Activated naive CD4-positive, alpha-beta T cell treated with anti-CD3 and anti-CD28 coated beads, Interleukin-2, amount 50 U/mL, for 72 hours (primary cell): ENCODE results near the gene GPR68. TPM values are rescaled to one million over a fixed set of nuclear protein-coding genes. Genes with fewer than 3 reads are reported as not detected.

Source experiments
- ATAC-seq, 2 donors: fragments of 150-1000 bp; cut with Tn5 transposase; 2 replicates each; pipeline ENCODE4 v1.10.0; 2021; ENCODE audit warnings: mild to moderate bottlenecking in 2 of 2, moderate library complexity in 2 of 2
- DNase-seq, 2 donors: peaks; one replicate each; pipeline ENCODE4 v3.0.0; 2021 to 2022; ENCODE audit warnings: low spot score in 2 of 2
- H3K27ac Mint-ChIP-seq, 2 donors: one replicate each; pipeline ENCODE4 v1.8.0; 2022; ENCODE audit warnings: mild to moderate bottlenecking in 2 of 2, mixed read lengths in 2 of 2
- H3K36me3 Mint-ChIP-seq, 2 donors: one replicate each; pipeline ENCODE4 v1.8.0; 2022; ENCODE audit warnings: mixed read lengths in 2 of 2
- H3K9me3 Mint-ChIP-seq, 2 donors: one replicate each; pipeline ENCODE4 v1.8.0; 2022; ENCODE audit warnings: mixed read lengths in 2 of 2
- total RNA-seq, 2 donors: library from RNA; stranded (reverse); gene quantifications; one replicate each; pipeline ENCODE4 v1.2.3, GENCODE V29; 2022

GPR68 gene
- total RNA-seq, 2 donors from 2014 or later: 4.6 to 12.7 TPM

- ATAC-seq (no peak), DNase-seq (no peak)
- H3K36me3 Mint-ChIP-seq: no peaks in the 10 kb centered on the region
- peak overlapping the region in 1 of 2 donors; percentile 84 for H3K27ac Mint-ChIP-seq
- H3K9me3 Mint-ChIP-seq: no peaks in the 10 kb centered on the region
Observed at GRCh38 chr14:91263329-91263728, 18.8 kb upstream of the GPR68 start.

- H3K36me3 Mint-ChIP-seq: no peaks in the 10 kb centered on the region
Observed at GRCh38 chr14:91261986-91262549, 17.6 kb upstream of the GPR68 start.

GRCh38 chr14:91261115-91261514 is 16.6 kb upstream of the GPR68 start:
- ATAC-seq (peak; percentile 84 to 85), DNase-seq (no peak)
- H3K36me3 Mint-ChIP-seq: no peaks in the 10 kb centered on the region
- H3K9me3 Mint-ChIP-seq: no peaks in the 10 kb centered on the region
- peak overlapping the region; percentile 17 to 92 for H3K27ac Mint-ChIP-seq

More at GRCh38 chr14:91261986-91262549, 17.6 kb upstream of the GPR68 start:
- H3K9me3 Mint-ChIP-seq: no peaks in the 10 kb centered on the region
- peak overlapping the region in 1 of 2 donors; percentile 4 for H3K27ac Mint-ChIP-seq
- DNase-seq: no peak
- ATAC-seq: no peak

GRCh38 chr14:91258876-91259275 is 14.4 kb upstream of the GPR68 start:
- H3K9me3 Mint-ChIP-seq: no peaks in the 10 kb centered on the region
- peak overlapping the region in 1 of 2 donors; percentile 13 for H3K27ac Mint-ChIP-seq
- DNase-seq (no peak), ATAC-seq (no peak)
- no peaks in the 10 kb centered on the region for H3K36me3 Mint-ChIP-seq

- Mint-ChIP-seq H3K27ac (peak overlapping the region in 1 of 2 donors; percentile 13), H3K9me3 (no peaks in the 10 kb centered on the region), H3K36me3 (no peaks in the 10 kb centered on the region)
- DNase-seq: no peak
- ATAC-seq: peak; percentile 23 to 31
Observed at GRCh38 chr14:91258011-91258618, 13.6 kb upstream of the GPR68 start.

- DNase-seq (no peak), ATAC-seq (peak; percentile 33 to 49)
- peak overlapping the region in 1 of 2 donors; percentile 13 for H3K27ac Mint-ChIP-seq
- H3K9me3 Mint-ChIP-seq: no peaks in the 10 kb centered on the region
- H3K36me3 Mint-ChIP-seq: no peaks in the 10 kb centered on the region
Observed at GRCh38 chr14:91257328-91258010, 13.0 kb upstream of the GPR68 start.

- H3K9me3 Mint-ChIP-seq: no peaks in the 10 kb centered on the region
- H3K27ac Mint-ChIP-seq: no peak overlapping the region
- peaks cover 4 to 5% of the 10 kb centered on the region in 2 donors for H3K36me3 Mint-ChIP-seq
- no peak for ATAC-seq
- no peak for DNase-seq
Observed at GRCh38 chr14:91256661-91257060, 12.2 kb upstream of the GPR68 start.

- peaks cover 5 to 11% of the 10 kb centered on the region in 2 donors for H3K36me3 Mint-ChIP-seq
- ATAC-seq (no peak), DNase-seq (no peak)
- H3K9me3 Mint-ChIP-seq: no peaks in the 10 kb centered on the region
- peak overlapping the region in 1 of 2 donors; percentile 37 for H3K27ac Mint-ChIP-seq
Observed at GRCh38 chr14:91255026-91255695, 10.7 kb upstream of the GPR68 start.

- Mint-ChIP-seq H3K27ac (peak overlapping the region; percentile 65 to 81), H3K9me3 (no peaks in the 10 kb centered on the region), H3K36me3 (peaks cover 10 to 18% of the 10 kb centered on the region in 2 donors)
- ATAC-seq: peak in 1 of 2 donors; percentile 23
- no peak for DNase-seq
Observed at GRCh38 chr14:91254461-91254860, 10.0 kb upstream of the GPR68 start.

- DNase-seq (no peak), ATAC-seq (peak in 1 of 2 donors; percentile 5)
- Mint-ChIP-seq H3K36me3 (peaks cover 10 to 21% of the 10 kb centered on the region in 2 donors), H3K27ac (peak overlapping the region; percentile 65 to 81), H3K9me3 (no peaks in the 10 kb centered on the region)
Observed at GRCh38 chr14:91253795-91254323, 9.4 kb upstream of the GPR68 start.

GRCh38 chr14:91252871-91253794 is 8.6 kb upstream of the GPR68 start:
- ATAC-seq: peak; percentile 23 to 30
- DNase-seq: no peak
- Mint-ChIP-seq H3K36me3 (peaks cover 10 to 28% of the 10 kb centered on the region in 2 donors), H3K9me3 (no peaks in the 10 kb centered on the region), H3K27ac (peak overlapping the region in 1 of 2 donors; percentile 60)

- DNase-seq (no peak), ATAC-seq (no peak)
- H3K27ac Mint-ChIP-seq: peak overlapping the region in 1 of 2 donors; percentile 90
- peaks cover 18 to 47% of the 10 kb centered on the region in 2 donors for H3K36me3 Mint-ChIP-seq
- H3K9me3 Mint-ChIP-seq: peaks cover 5 to 6% of the 10 kb centered on the region in 2 donors
Observed at GRCh38 chr14:91250912-91251311, 6.4 kb upstream of the GPR68 start.

GRCh38 chr14:91249841-91250616 is 5.5 kb upstream of the GPR68 start:
- DNase-seq: peak in 1 of 2 donors; percentile 68
- Mint-ChIP-seq H3K27ac (peak overlapping the region; percentile 73 to 90), H3K36me3 (peaks cover 18 to 48% of the 10 kb centered on the region in 2 donors), H3K9me3 (peaks cover 5 to 6% of the 10 kb centered on the region in 2 donors)
- ATAC-seq: peak in 1 of 2 donors; percentile 10

- peaks cover 39 to 69% of the 10 kb centered on the region in 2 donors for H3K36me3 Mint-ChIP-seq
- peak; percentile 66 to 85 for DNase-seq
- ATAC-seq: peak; percentile 61 to 72
- H3K27ac Mint-ChIP-seq: peak overlapping the region; percentile 99
- H3K9me3 Mint-ChIP-seq: peaks cover 6 to 9% of the 10 kb centered on the region in 2 donors
Observed at GRCh38 chr14:91246051-91246852, 1.7 kb upstream of the GPR68 start.
